ENCODE data around the gene MYBPC2.

Gene MYBPC2

DNA sequence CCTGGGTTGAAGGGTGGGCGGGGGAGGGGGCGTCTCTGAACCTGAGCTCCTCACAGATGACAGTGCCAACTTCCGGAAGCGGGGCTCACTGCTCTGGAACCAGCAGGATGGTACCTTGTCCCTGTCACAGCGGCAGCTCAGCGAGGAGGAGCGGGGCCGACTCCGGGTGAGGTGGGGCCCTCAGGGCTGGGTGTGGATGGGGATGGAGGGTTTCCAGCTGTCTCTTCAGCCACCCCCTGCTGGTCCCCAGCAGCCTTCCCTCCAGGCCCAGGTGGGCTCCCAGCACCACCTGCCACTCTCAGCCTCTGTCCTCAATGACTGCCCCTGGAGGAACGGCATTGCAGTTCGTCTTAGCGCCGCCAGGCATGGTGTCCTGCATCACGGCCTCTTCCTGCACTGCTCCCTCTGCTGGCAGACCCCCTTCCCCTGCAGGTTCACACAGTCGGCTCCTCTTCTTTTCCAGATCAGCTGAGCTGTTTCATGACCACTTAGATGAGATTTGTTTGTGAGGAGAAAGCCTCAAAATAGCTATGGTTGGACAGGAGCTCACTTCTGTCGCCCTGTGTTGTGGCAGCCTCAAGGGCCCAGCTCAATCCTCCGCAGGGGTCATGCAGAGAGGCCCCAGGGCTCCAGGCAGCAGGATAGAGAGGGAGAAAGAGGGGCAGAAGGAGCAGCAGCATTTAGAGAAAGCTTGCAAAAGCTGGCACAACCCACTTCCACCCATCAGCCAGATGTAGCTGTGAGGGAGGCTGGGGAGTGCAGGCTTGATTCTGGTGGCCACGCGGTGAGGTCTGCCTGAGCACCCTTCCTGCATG lies 46.4 kb downstream of the MYBPC2 start:
- in situ Hi-C loops (cut with HindIII; ENCODE audit: low sequenced_read_pairs): loop anchor here (10.0 kb wide), 1 partner anchor 124 kb away; no protein-coding TSS in a partner anchor

DNA sequence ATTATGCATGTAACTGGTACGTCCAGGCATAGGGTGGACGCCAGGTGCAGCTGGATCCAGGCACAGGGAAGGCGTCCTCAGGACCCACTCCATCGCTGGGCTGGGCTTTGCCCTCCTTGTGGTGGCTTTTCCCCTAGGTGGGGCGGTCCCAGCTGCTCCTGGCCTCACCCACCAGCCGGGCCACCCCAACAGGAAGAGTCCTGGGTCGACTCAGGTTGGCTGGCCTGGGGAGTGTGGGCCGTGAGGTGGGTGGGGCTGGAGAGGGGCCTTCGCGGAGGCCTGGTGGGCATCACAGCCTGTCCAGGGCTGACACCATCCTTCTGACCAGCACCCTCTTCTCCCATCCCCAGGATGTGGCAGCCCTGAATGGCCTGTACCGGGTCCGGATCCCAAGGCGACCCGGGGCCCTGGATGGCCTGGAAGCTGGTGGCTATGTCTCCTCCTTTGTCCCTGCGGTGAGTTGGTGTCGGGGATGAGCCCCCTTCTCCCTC lies 47.1 kb downstream of the MYBPC2 start:
- in situ Hi-C loops (cut with HindIII; ENCODE audit: low sequenced_read_pairs): loop anchor here (10.0 kb wide), 1 partner anchor 125 kb away; no protein-coding TSS in a partner anchor

DNA sequence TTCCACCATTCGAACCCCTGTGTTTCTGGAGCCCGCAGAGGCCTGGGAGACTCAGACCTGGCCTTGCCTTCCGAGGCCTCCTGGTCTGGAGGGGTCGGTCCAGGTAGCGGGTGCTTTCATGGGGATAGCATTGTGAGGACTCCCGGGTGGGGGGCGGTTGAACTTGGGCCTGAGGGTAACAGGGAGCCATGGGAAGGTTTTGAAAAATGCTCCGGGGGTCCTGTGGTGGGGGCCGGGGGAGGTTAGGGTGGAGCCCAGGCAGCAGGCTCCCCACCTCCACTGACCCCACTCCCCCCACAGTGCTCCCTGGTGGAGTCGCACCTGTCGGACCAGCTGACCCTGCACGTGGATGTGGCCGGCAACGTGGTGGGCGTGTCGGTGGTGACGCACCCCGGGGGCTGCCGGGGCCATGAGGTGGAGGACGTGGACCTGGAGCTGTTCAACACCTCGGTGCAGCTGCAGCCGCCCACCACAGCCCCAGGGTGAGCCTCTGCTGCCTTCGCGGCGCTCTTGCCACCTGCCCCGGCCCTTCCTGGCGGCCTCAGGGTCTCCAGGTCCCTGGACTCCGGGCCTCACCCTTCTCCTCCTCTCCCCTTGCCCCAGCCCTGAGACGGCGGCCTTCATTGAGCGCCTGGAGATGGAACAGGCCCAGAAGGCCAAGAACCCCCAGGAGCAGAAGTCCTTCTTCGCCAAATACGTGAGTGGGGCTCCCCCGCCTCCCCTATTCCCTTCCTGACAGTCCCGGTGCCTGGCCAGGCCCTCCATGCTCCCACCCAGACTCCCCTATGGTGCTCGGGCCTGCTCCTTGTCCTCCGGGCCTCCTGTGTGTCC lies 47.8 kb downstream of the MYBPC2 start:
- in situ Hi-C loops (cut with HindIII; ENCODE audit: low sequenced_read_pairs): no loop called here

- in situ Hi-C loops (cut with HindIII; ENCODE audit: low sequenced_read_pairs): no loop called here
Measured at GRCh38 chr19:50481351-50482149, 48.9 kb downstream of the MYBPC2 start.

GRCh38 chr19:50482271-50482855 lies 49.7 kb downstream of the MYBPC2 start:
- in situ Hi-C loops (cut with HindIII; ENCODE audit: low sequenced_read_pairs): no loop called here

- in situ Hi-C loops (cut with HindIII; ENCODE audit: low sequenced_read_pairs): no loop called here
Measured at GRCh38 chr19:50482916-50483315, 50.2 kb downstream of the MYBPC2 start.

- in situ Hi-C loops (cut with HindIII; ENCODE audit: low sequenced_read_pairs): no loop called here
Measured at GRCh38 chr19:50485284-50485955, 52.7 kb downstream of the MYBPC2 start.

GRCh38 chr19:50486823-50487515 lies 54.3 kb downstream of the MYBPC2 start:
- in situ Hi-C loops (cut with HindIII; ENCODE audit: low sequenced_read_pairs): no loop called here

GRCh38 chr19:50488389-50489194 lies 55.9 kb downstream of the MYBPC2 start:
- in situ Hi-C loops (cut with HindIII; ENCODE audit: low sequenced_read_pairs): no loop called here

DNA sequence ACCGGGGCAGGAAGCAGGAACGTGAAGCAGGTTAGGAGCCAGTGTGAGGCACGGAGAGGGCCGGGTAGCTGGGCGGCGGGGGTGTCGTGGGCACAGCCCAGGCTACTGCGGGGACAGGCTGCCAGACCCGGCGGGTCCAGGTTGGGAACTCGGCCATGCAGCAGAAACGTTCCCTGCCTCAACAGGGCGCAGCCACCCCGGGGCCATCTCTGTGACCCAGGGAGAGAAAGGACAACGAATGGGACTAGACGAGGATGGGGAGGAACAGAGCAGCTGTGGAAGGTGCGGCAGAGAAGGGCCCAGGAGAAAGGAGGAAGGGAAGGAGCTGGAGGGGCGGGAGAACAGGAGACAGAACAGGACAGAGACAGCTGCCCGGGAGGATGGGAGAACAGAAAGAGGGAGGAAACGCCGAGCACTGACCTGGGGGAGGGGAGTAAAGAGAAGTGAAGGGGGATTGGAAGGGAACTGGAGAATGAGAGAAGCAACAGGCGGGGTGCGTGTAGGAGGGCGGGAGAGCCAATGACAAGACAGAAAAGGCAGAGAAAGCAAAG lies 56.8 kb downstream of the MYBPC2 start:
- in situ Hi-C loops (cut with HindIII; ENCODE audit: low sequenced_read_pairs): no loop called here

DNA sequence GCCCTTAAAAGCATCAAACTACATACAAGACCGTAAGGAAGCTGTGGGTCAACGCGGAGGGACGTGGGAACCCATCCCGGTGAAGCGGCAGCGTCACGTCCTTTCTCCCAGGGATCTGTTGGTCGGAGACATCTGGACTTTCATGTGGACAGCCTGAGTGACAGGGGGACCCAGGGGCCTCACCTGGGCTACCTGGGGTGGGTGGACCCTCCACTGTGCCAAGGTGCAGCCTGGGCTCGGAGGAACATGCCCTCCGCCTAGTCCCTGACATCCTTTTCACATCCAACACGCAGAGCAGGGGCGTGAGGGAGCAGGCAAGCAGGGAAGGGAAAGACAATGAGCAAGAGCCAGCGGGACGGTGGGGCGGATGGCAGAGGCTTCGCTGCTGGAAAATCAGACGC lies 57.7 kb downstream of the MYBPC2 start:
- in situ Hi-C loops (cut with HindIII; ENCODE audit: low sequenced_read_pairs): no loop called here

DNA sequence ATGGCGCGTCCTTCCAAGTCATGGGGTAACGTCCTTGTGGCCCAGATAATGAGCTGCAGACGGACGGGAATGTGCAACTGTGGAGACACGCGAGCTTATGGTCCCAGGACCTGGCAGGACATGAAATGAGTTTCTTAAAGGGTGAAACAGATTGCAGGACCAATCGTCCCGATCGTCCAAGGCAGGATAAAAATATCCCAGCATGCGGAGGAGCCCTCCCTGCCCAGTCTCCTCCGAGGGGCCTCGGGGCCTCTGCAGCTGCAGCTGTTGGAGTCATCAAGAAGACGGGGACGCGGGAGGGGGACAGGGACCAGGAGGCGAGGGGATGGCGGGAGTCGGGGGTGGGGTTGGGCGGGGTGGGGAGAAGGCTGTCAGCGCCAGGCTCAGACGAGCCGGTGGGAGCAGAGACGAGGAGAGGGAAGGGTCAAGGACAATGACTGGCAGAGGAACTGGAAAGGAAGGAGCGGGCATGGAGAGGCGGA lies 58.3 kb downstream of the MYBPC2 start:
- in situ Hi-C loops (cut with HindIII; ENCODE audit: low sequenced_read_pairs): no loop called here

GRCh38 chr19:50492303-50493052 lies 59.8 kb downstream of the MYBPC2 start:
- in situ Hi-C loops (cut with HindIII; ENCODE audit: low sequenced_read_pairs): no loop called here

GRCh38 chr19:50493171-50493570 lies 60.5 kb downstream of the MYBPC2 start:
- in situ Hi-C loops (cut with HindIII; ENCODE audit: low sequenced_read_pairs): no loop called here

GRCh38 chr19:50494186-50495019 lies 61.7 kb downstream of the MYBPC2 start:
- in situ Hi-C loops (cut with HindIII; ENCODE audit: low sequenced_read_pairs): no loop called here

DNA sequence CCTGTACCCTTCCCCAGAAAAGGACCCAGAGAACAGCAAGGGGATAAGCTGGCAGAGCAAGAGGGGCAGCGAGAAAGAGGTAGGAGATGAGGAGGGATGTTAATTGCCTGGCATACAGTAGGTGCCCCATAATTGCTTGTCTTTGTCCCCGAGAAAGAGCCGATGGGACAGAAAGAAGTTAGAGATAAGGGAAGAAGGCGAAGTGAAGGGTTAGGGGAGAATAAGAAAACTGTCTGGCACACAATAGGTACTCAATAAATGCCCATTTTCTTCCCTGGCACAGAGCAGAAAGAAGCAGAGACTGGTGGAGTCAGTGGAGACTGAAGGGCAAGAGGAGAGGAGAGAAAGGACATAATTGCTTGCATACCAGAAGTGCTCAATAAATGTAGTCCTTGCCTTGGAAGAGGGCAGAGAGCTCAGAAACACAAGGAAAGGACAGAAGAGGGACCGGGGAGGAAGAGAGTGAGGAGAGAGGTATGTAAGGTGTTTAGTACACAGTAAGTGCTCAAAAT lies 62.4 kb downstream of the MYBPC2 start:
- in situ Hi-C loops (cut with HindIII; ENCODE audit: low sequenced_read_pairs): no loop called here
